Measurements from ENCODE around the gene SHISAL1.

DNA sequence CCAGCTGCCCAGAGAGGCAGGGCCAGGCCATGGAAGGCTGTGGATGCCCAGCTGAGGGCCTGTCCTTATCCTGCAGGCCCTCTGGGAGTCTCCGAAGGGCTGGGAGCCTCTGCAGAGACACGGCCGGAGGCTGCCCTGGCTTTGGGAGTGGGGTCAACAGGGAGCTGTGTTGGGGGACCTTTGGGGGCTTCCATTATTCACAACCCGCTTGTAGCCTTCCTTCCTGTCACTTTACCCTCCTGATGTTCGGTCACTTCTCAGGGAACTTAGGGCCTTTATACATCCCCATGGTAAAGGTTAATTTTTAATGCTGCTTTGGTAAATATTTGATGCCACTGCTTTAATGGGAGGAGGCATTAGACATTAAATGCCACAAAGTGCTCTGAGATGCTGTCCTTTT, 44.9 kb downstream of the SHISAL1 start:
- TF ChIP-seq GATA2 (IDR thresholded peaks at IDR 0.05; ENCODE audit: low read depth, low read length) (no peak), GATA3 (IDR thresholded peaks at IDR 0.05; ENCODE audit: low read depth, low read length) (no peak)

Measured in SH-SY5Y (cell line).